NCI-H748 treated with DMSO at 0.1 percent for 48 hours (cell line): ENCODE results near the gene SNCAIP.
A peak's percentile ranks its signal among the peaks of the same experiment; 100 is the strongest.

Source experiments
- DNase-seq: peaks from one replicate; lab custom pipeline; 2025; lab: John Stamatoyannopoulos, UW

The SNCAIP gene

GRCh38 chr5:122400938-122401337, 88.9 kb downstream of the SNCAIP start:
- no peak for DNase-seq

- peak; percentile 79 for DNase-seq
Observed at GRCh38 chr5:122401976-122402725, 90.1 kb downstream of the SNCAIP start.

GRCh38 chr5:122402955-122403685, 91.1 kb downstream of the SNCAIP start:
- DNase-seq: peak; percentile 84

GRCh38 chr5:122404018-122404417, 92.0 kb downstream of the SNCAIP start:
- DNase-seq: no peak

GRCh38 chr5:122404653-122405362, 92.8 kb downstream of the SNCAIP start:
- DNase-seq: peak; percentile 28

- no peak for DNase-seq
Observed at GRCh38 chr5:122405751-122406150, 93.7 kb downstream of the SNCAIP start.

GRCh38 chr5:122406181-122406580, 94.1 kb downstream of the SNCAIP start:
- DNase-seq: no peak

GRCh38 chr5:122408592-122409224, 96.7 kb downstream of the SNCAIP start:
- DNase-seq: no peak

- DNase-seq: no peak
Observed at GRCh38 chr5:122412966-122413365, 100.9 kb downstream of the SNCAIP start.

GRCh38 chr5:122413722-122414121, 101.7 kb downstream of the SNCAIP start:
- no peak for DNase-seq

- DNase-seq: peak; percentile 71
Observed at GRCh38 chr5:122415030-122415800, 103.2 kb downstream of the SNCAIP start.

GRCh38 chr5:122415801-122416120, 103.7 kb downstream of the SNCAIP start:
- no peak for DNase-seq

- peak; percentile 76 for DNase-seq
Observed at GRCh38 chr5:122419142-122419894, 107.3 kb downstream of the SNCAIP start.

GRCh38 chr5:122420091-122420490, 108.1 kb downstream of the SNCAIP start:
- no peak for DNase-seq

- no peak for DNase-seq
Observed at GRCh38 chr5:122420537-122421236, 108.7 kb downstream of the SNCAIP start.

GRCh38 chr5:122421374-122422079, 109.5 kb downstream of the SNCAIP start:
- DNase-seq: no peak

GRCh38 chr5:122423221-122423620, 111.2 kb downstream of the SNCAIP start:
- no peak for DNase-seq

- DNase-seq: no peak
Observed at GRCh38 chr5:122424132-122424531, 112.1 kb downstream of the SNCAIP start.

GRCh38 chr5:122426301-122426700, 114.3 kb downstream of the SNCAIP start:
- no peak for DNase-seq

GRCh38 chr5:122427621-122428020, 115.6 kb downstream of the SNCAIP start:
- DNase-seq: no peak
